Left ventricle myocardium inferior (tissue), 1 donor: ENCODE data around the gene NUBPL. TPM values are rescaled to one million over a fixed set of nuclear protein-coding genes. Genes with fewer than 3 reads are reported as not detected.

Source experiments
- DNase-seq: peaks from one replicate; pipeline ENCODE4 v3.0.0-alpha.2; 2020
- H3K27ac ChIP-seq: fragments of 200-600 bp; replicated peaks from 2 replicates; pipeline ENCODE4 v1.8.0; 2021
- H3K27me3 ChIP-seq: fragments of 200-600 bp; 2 replicates; pipeline ENCODE4 v1.8.0; 2021; ENCODE audit warnings: low read depth
- H3K36me3 ChIP-seq: fragments of 200-600 bp; 2 replicates; pipeline ENCODE4 v1.8.0; 2021
- H3K4me1 ChIP-seq: fragments of 200-600 bp; 2 replicates; pipeline ENCODE4 v1.8.0; 2021
- H3K4me3 ChIP-seq: fragments of 200-600 bp; 2 replicates; pipeline ENCODE4 v1.8.0; 2021; ENCODE audit warnings: mild to moderate bottlenecking, moderate library complexity
- H3K9me3 ChIP-seq: fragments of 200-600 bp; replicated peaks from 2 replicates; pipeline ENCODE4 v1.8.0; 2021
- intact Hi-C: fragments of 100-400 bp; cut with micrococcal nuclease; formaldehyde crosslinking; loops from one replicate; pipeline ENCODE4 v1.11.0; 2022
- total RNA-seq: library from RNA; stranded (reverse); fragmentation: NEBNext Ultra II Directional; extraction: Animal tissue kit (Norgen Biotek cat#: 25700); gene quantifications from one replicate; pipeline ENCODE4 v1.2.1, GENCODE V29; 2021
- TF ChIP-seq, protein P1 (sequence below): fragments of 200-600 bp; IDR thresholded peaks from 2 replicates; pipeline ENCODE4 v1.8.0; 2021; ENCODE audit warnings: antibody characterized with exemption, mild to moderate bottlenecking, borderline replicate concordance
- donor health status: DM: no; HTN: yes; CAD: no; lungs with severe emphysema.

The NUBPL gene
- total RNA-seq, 1 donor from 2014 or later = 32.2 TPM

DNA sequence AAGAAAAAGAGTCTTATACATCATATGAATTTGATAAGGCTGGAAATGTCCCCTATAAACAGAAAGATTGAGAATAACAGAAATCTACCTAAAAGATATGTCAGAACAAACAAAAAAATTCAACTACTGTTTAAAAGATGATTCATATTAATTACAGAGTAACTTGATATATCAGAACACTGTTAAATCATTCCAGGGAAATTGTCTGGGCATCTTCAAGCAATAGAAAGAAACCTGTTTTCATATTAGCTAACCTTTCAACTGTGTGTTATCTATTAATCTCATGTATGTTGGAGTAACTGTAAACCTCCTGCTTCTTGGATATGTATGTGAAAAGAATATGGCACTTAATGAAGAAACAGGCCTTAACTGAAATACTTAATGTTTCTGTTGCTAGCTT, 96.7 kb downstream of the NUBPL start:
- TF ChIP-seq, protein P1, sequence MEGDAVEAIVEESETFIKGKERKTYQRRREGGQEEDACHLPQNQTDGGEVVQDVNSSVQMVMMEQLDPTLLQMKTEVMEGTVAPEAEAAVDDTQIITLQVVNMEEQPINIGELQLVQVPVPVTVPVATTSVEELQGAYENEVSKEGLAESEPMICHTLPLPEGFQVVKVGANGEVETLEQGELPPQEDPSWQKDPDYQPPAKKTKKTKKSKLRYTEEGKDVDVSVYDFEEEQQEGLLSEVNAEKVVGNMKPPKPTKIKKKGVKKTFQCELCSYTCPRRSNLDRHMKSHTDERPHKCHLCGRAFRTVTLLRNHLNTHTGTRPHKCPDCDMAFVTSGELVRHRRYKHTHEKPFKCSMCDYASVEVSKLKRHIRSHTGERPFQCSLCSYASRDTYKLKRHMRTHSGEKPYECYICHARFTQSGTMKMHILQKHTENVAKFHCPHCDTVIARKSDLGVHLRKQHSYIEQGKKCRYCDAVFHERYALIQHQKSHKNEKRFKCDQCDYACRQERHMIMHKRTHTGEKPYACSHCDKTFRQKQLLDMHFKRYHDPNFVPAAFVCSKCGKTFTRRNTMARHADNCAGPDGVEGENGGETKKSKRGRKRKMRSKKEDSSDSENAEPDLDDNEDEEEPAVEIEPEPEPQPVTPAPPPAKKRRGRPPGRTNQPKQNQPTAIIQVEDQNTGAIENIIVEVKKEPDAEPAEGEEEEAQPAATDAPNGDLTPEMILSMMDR = no peak
- Histone ChIP-seq H3K4me1 (no peaks in the 10 kb centered on the region), H3K27ac (no peak overlapping the region), H3K4me3 (no peak overlapping the region), H3K9me3 (peaks cover 17% of the 10 kb centered on the region), H3K36me3 (peaks cover 9% of the 10 kb centered on the region), H3K27me3 (no peaks in the 10 kb centered on the region)
- DNase-seq = no peak
- intact Hi-C loops = no loop called here

DNA sequence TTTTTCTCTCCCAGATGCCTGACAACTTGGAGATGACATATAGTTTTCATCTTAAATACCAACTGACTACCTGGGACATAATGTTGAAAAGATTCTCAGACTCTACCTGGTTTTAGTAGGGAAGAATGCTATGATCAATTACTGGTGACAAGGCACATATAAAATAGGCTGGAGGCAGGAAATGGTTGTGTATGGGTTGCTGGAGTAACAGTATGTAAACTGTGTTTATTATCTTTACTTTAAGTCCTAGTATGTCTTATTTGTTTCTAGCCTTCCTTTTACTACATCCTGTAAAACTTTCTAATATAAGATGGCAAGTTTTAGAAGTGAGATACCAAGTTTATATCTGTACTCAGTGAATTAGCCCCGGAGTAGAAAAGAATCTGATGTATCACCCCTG, 98.1 kb downstream of the NUBPL start:
- Histone ChIP-seq H3K27me3 (no peaks in the 10 kb centered on the region), H3K27ac (no peak overlapping the region), H3K4me1 (no peaks in the 10 kb centered on the region), H3K4me3 (no peak overlapping the region), H3K36me3 (no peaks in the 10 kb centered on the region), H3K9me3 (peaks cover 14% of the 10 kb centered on the region)
- TF ChIP-seq, protein P1 = no peak
- no peak for DNase-seq
- intact Hi-C loops = no loop called here

DNA sequence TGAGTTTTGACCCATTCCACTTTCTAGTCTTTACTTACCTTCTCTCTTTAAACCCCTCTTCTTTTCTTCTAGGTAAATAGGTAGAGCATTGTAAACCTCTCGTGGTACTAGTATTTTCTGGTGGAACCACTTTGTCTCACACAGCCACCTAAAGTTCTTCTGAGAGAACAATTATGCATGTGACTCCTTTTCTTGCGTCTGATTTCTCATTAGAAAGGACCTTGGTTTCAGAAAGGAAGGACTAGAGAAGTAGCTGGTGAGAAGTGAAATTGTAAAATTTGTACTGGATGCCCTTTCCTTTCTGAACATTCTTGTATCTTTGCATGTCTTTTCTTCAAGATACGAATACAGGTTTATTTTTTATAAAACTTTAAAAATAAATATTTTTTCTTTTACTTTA, 99.0 kb downstream of the NUBPL start:
- intact Hi-C loops = no loop called here
- TF ChIP-seq, protein P1 = no peak
- no peaks in the 10 kb centered on the region for H3K4me1 ChIP-seq
- H3K27ac ChIP-seq = no peak overlapping the region
- no peak overlapping the region for H3K4me3 ChIP-seq
- H3K27me3 ChIP-seq = no peaks in the 10 kb centered on the region
- DNase-seq = no peak
- H3K9me3 ChIP-seq = peaks cover 20% of the 10 kb centered on the region
- no peaks in the 10 kb centered on the region for H3K36me3 ChIP-seq

GRCh38 chr14:31660728-31661127, 99.5 kb downstream of the NUBPL start:
- Histone ChIP-seq H3K27me3 (no peaks in the 10 kb centered on the region), H3K36me3 (no peaks in the 10 kb centered on the region), H3K4me3 (no peak overlapping the region), H3K27ac (no peak overlapping the region), H3K4me1 (no peaks in the 10 kb centered on the region), H3K9me3 (peaks cover 25% of the 10 kb centered on the region)
- TF ChIP-seq, protein P1 = no peak
- intact Hi-C loops = no loop called here
- no peak for DNase-seq

DNA sequence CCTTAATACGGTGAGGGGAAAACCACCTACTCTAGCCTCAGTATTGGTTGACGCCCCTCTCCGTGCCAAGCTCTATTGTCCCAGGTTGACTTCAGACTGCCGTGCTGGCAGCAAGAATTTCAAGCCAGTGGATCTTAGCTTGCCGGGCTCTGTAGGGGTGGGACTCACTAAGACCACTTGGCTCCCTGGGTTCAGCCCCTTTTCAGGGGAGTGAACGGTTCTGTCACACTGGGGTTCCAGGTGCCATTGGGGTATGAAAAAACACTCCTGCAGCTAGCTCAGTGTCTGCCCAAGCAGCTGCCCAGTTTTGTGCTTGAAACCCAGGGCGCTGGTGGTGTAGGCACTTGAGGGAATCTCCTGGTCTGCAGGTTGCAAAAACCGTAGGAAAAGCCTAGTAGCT, 107.1 kb downstream of the NUBPL start:
- DNase-seq = no peak
- TF ChIP-seq, protein P1 = no peak
- intact Hi-C loops = no loop called here

DNA sequence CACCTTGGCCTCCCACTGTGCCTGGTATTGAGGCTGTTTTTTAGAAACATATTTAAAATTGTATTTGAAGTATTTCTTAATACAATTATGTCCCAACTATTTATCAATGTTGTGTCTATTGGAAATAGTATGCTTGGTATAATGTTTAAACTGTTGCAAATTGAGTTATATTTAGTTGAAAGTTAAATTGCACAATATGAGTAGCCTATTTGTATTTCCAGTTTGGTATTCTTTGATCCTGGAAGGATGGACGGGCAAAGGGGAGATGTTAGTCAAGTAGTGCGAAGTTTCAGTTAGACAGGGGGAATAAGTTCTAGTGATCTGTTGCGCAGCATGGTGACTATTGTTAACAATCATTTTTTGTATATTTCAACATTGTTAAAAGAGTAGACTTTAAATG, 111.5 kb downstream of the NUBPL start:
- DNase-seq = no peak
- Histone ChIP-seq H3K27ac (no peak overlapping the region), H3K27me3 (no peaks in the 10 kb centered on the region), H3K36me3 (no peaks in the 10 kb centered on the region), H3K9me3 (peaks cover 16% of the 10 kb centered on the region), H3K4me1 (no peaks in the 10 kb centered on the region), H3K4me3 (no peak overlapping the region)
- intact Hi-C loops = no loop called here
- TF ChIP-seq, protein P1 = no peak

More for the DNA sequence above, 107.1 kb downstream of the NUBPL start:
- Histone ChIP-seq H3K4me1 (no peaks in the 10 kb centered on the region), H3K36me3 (no peaks in the 10 kb centered on the region), H3K27ac (no peak overlapping the region), H3K9me3 (peaks cover 39% of the 10 kb centered on the region), H3K27me3 (no peaks in the 10 kb centered on the region), H3K4me3 (no peak overlapping the region)
